Measurements from ENCODE around the gene TAF1C. TPM values are rescaled to one million over a fixed set of nuclear protein-coding genes. Genes with fewer than 3 reads are reported as not detected.
A peak's percentile ranks its signal among the peaks of the same experiment; 100 is the strongest.

Gene TAF1C
- total RNA-seq, 2 experiments from 2014 or later = 59.3 to 66.2 TPM

- CTCF ChIA-PET = interaction anchor here (0.6 to 1.1 kb wide), 4 partner anchors 14 to 49 kb away, joined by 3 read pairs; no protein-coding TSS in a partner anchor
- intact Hi-C loops (cut with micrococcal nuclease) = no loop called here
- Mint-ChIP-seq H3K4me1 (ENCODE audit: low read depth) (peaks cover 41% of the 10 kb centered on the region), H3K36me3 (ENCODE audit: low read depth) (no peaks in the 10 kb centered on the region), H3K9me3 (no peaks in the 10 kb centered on the region), H3K4me3 (no peak overlapping the region), H3K27me3 (ENCODE audit: low read depth) (no peaks in the 10 kb centered on the region), H3K27ac (no peak overlapping the region)
- peak; percentile 21 for DNase-seq
These were observed 45.6 kb downstream of the TAF1C start for GRCh38 chr16:84141143-84141670.

- H3K36me3 Mint-ChIP-seq (ENCODE audit: low read depth) = no peaks in the 10 kb centered on the region
- no peak overlapping the region for H3K4me3 Mint-ChIP-seq
- intact Hi-C loops (cut with micrococcal nuclease) = no loop called here
- no peaks in the 10 kb centered on the region for H3K9me3 Mint-ChIP-seq
- no peak overlapping the region for H3K27ac Mint-ChIP-seq
- H3K4me1 Mint-ChIP-seq (ENCODE audit: low read depth) = peaks cover 44% of the 10 kb centered on the region
- DNase-seq = no peak
- H3K27me3 Mint-ChIP-seq (ENCODE audit: low read depth) = no peaks in the 10 kb centered on the region
- CTCF ChIA-PET = interaction anchor here (1.2 to 2.3 kb wide), 3 partner anchors 23 to 76 kb away, joined by 3 to 10 read pairs (median 3); partner anchors contain the start of gene MBTPS1
These were observed 47.1 kb downstream of the TAF1C start for GRCh38 chr16:84139628-84140258.

- Mint-ChIP-seq H3K4me1 (ENCODE audit: low read depth) (peaks cover 41% of the 10 kb centered on the region), H3K27ac (no peak overlapping the region), H3K36me3 (ENCODE audit: low read depth) (no peaks in the 10 kb centered on the region), H3K27me3 (ENCODE audit: low read depth) (no peaks in the 10 kb centered on the region), H3K9me3 (no peaks in the 10 kb centered on the region), H3K4me3 (no peak overlapping the region)
- intact Hi-C loops (cut with micrococcal nuclease) = no loop called here
- DNase-seq = peak; percentile 65
- CTCF ChIA-PET = interaction anchor here (0.8 to 2.3 kb wide), 5 partner anchors 22 to 75 kb away, joined by 3 to 10 read pairs (median 3); partner anchors contain the start of genes MBTPS1 and TAF1C
These were observed 47.8 kb downstream of the TAF1C start for GRCh38 chr16:84138824-84139627.

GRCh38 chr16:84138500-84138823 is 48.4 kb downstream of the TAF1C start:
- intact Hi-C loops (cut with micrococcal nuclease) = no loop called here
- H3K27me3 Mint-ChIP-seq (ENCODE audit: low read depth) = no peaks in the 10 kb centered on the region
- no peaks in the 10 kb centered on the region for H3K9me3 Mint-ChIP-seq
- no peak overlapping the region for H3K4me3 Mint-ChIP-seq
- DNase-seq = no peak
- no peak overlapping the region for H3K27ac Mint-ChIP-seq
- no peaks in the 10 kb centered on the region for H3K36me3 Mint-ChIP-seq (ENCODE audit: low read depth)
- H3K4me1 Mint-ChIP-seq (ENCODE audit: low read depth) = peaks cover 39% of the 10 kb centered on the region
- CTCF ChIA-PET = interaction anchor here (0.6 to 2.3 kb wide), 5 partner anchors 37 to 74 kb away, joined by 3 to 10 read pairs (median 3); partner anchors contain the start of gene TAF1C

GRCh38 chr16:84137769-84138357 is 49.0 kb downstream of the TAF1C start:
- no peaks in the 10 kb centered on the region for H3K36me3 Mint-ChIP-seq (ENCODE audit: low read depth)
- no peaks in the 10 kb centered on the region for H3K9me3 Mint-ChIP-seq

GRCh38 chr16:84137287-84137686 is 49.6 kb downstream of the TAF1C start:
- H3K27ac Mint-ChIP-seq = no peak overlapping the region

More at GRCh38 chr16:84137769-84138357, 49.0 kb downstream of the TAF1C start:
- Mint-ChIP-seq H3K4me3 (no peak overlapping the region), H3K27ac (no peak overlapping the region), H3K4me1 (ENCODE audit: low read depth) (peaks cover 36% of the 10 kb centered on the region), H3K27me3 (ENCODE audit: low read depth) (no peaks in the 10 kb centered on the region)
- CTCF ChIA-PET = interaction anchor here (0.6 to 2.3 kb wide), 6 partner anchors 10 to 52 kb away, joined by 3 to 10 read pairs (median 3); partner anchors contain the start of genes MBTPS1 and TAF1C
- no peak for DNase-seq
- intact Hi-C loops (cut with micrococcal nuclease) = no loop called here

GRCh38 chr16:84136331-84137125 is 50.3 kb downstream of the TAF1C start:
- no peak for DNase-seq
- no peak overlapping the region for H3K27ac Mint-ChIP-seq
- H3K4me3 Mint-ChIP-seq = no peak overlapping the region
- H3K27me3 Mint-ChIP-seq (ENCODE audit: low read depth) = no peaks in the 10 kb centered on the region
- intact Hi-C loops (cut with micrococcal nuclease) = no loop called here
- peaks cover 33% of the 10 kb centered on the region for H3K4me1 Mint-ChIP-seq (ENCODE audit: low read depth)
- CTCF ChIA-PET = no interaction called here
- no peaks in the 10 kb centered on the region for H3K36me3 Mint-ChIP-seq (ENCODE audit: low read depth)
- no peaks in the 10 kb centered on the region for H3K9me3 Mint-ChIP-seq

More at GRCh38 chr16:84137287-84137686, 49.6 kb downstream of the TAF1C start:
- Mint-ChIP-seq H3K27me3 (ENCODE audit: low read depth) (no peaks in the 10 kb centered on the region), H3K36me3 (ENCODE audit: low read depth) (no peaks in the 10 kb centered on the region), H3K9me3 (no peaks in the 10 kb centered on the region), H3K4me3 (no peak overlapping the region), H3K4me1 (ENCODE audit: low read depth) (peaks cover 35% of the 10 kb centered on the region)
- no peak for DNase-seq
- CTCF ChIA-PET = interaction anchor here (1.0 kb wide), 2 partner anchors 21 to 39 kb away, joined by 3 read pairs; partner anchors contain the start of gene MBTPS1
- intact Hi-C loops (cut with micrococcal nuclease) = no loop called here

- Mint-ChIP-seq H3K36me3 (ENCODE audit: low read depth) (peaks cover 2% of the 10 kb centered on the region), H3K9me3 (no peaks in the 10 kb centered on the region), H3K4me1 (ENCODE audit: low read depth) (peaks cover 13% of the 10 kb centered on the region), H3K27ac (no peak overlapping the region), H3K27me3 (ENCODE audit: low read depth) (no peaks in the 10 kb centered on the region), H3K4me3 (no peak overlapping the region)
- CTCF ChIA-PET = interaction anchor here (0.6 to 2.0 kb wide), 5 partner anchors 24 to 55 kb away, joined by 3 to 6 read pairs (median 3); no protein-coding TSS in a partner anchor
- intact Hi-C loops (cut with micrococcal nuclease) = no loop called here
- no peak for DNase-seq
These were observed 54.2 kb downstream of the TAF1C start for GRCh38 chr16:84132527-84133285.

- H3K4me1 Mint-ChIP-seq (ENCODE audit: low read depth) = peaks cover 3% of the 10 kb centered on the region
- CTCF ChIA-PET = interaction anchor here (2.0 kb wide), 1 partner anchor 44 kb away, joined by 6 read pairs; no protein-coding TSS in a partner anchor
- no peak overlapping the region for H3K27ac Mint-ChIP-seq
- no peak overlapping the region for H3K4me3 Mint-ChIP-seq
- H3K27me3 Mint-ChIP-seq (ENCODE audit: low read depth) = no peaks in the 10 kb centered on the region
- H3K36me3 Mint-ChIP-seq (ENCODE audit: low read depth) = peaks cover 5% of the 10 kb centered on the region
- no peaks in the 10 kb centered on the region for H3K9me3 Mint-ChIP-seq
- intact Hi-C loops (cut with micrococcal nuclease) = no loop called here
- DNase-seq = no peak
These were observed 55.7 kb downstream of the TAF1C start for GRCh38 chr16:84131117-84131516.

All from activated naive CD4-positive, alpha-beta T cell treated with anti-CD3 and anti-CD28 coated beads for 36 hours (primary cell).